ENCODE data around the gene HSF5. TPM values are rescaled to one million over a fixed set of nuclear protein-coding genes. Genes with fewer than 3 reads are reported as not detected.

Gene HSF5
- total RNA-seq, 1 donor from 2014 or later, result not detected

DNA sequence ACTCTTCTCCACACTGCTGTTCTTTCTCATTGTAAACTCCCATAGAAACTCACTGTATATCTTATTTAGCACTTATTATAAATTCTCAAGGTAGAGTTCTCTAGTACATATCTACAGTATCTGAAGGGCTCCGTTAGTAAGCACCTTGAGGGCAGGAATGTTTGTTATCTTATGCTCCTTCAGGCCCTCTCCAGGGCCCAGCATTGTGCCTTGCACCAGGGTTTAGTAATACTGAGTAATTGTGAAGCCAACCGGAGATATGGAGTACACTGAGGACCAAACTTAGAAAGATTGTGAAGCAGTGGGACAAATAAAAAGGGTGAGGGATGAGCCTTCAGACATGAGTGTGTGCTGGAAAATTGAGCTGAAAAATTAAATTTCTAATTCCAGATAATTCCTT lies 97.3 kb downstream of the HSF5 start:
- no peak for DNase-seq
- Histone ChIP-seq H3K4me1 (peaks cover 11% of the 10 kb centered on the region), H3K27me3 (ENCODE audit: low read depth) (peaks cover 17% of the 10 kb centered on the region), H3K36me3 (no peaks in the 10 kb centered on the region), H3K4me3 (no peak overlapping the region), H3K9me3 (replicated peaks) (no peaks in the 10 kb centered on the region), H3K27ac (replicated peaks) (no peak overlapping the region)
- TF ChIP-seq, protein P1, sequence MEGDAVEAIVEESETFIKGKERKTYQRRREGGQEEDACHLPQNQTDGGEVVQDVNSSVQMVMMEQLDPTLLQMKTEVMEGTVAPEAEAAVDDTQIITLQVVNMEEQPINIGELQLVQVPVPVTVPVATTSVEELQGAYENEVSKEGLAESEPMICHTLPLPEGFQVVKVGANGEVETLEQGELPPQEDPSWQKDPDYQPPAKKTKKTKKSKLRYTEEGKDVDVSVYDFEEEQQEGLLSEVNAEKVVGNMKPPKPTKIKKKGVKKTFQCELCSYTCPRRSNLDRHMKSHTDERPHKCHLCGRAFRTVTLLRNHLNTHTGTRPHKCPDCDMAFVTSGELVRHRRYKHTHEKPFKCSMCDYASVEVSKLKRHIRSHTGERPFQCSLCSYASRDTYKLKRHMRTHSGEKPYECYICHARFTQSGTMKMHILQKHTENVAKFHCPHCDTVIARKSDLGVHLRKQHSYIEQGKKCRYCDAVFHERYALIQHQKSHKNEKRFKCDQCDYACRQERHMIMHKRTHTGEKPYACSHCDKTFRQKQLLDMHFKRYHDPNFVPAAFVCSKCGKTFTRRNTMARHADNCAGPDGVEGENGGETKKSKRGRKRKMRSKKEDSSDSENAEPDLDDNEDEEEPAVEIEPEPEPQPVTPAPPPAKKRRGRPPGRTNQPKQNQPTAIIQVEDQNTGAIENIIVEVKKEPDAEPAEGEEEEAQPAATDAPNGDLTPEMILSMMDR (IDR thresholded peaks at IDR 0.05; ENCODE audit: borderline replicate concordance), result no peak
- intact Hi-C loops (cut with micrococcal nuclease), result no loop called here

DNA sequence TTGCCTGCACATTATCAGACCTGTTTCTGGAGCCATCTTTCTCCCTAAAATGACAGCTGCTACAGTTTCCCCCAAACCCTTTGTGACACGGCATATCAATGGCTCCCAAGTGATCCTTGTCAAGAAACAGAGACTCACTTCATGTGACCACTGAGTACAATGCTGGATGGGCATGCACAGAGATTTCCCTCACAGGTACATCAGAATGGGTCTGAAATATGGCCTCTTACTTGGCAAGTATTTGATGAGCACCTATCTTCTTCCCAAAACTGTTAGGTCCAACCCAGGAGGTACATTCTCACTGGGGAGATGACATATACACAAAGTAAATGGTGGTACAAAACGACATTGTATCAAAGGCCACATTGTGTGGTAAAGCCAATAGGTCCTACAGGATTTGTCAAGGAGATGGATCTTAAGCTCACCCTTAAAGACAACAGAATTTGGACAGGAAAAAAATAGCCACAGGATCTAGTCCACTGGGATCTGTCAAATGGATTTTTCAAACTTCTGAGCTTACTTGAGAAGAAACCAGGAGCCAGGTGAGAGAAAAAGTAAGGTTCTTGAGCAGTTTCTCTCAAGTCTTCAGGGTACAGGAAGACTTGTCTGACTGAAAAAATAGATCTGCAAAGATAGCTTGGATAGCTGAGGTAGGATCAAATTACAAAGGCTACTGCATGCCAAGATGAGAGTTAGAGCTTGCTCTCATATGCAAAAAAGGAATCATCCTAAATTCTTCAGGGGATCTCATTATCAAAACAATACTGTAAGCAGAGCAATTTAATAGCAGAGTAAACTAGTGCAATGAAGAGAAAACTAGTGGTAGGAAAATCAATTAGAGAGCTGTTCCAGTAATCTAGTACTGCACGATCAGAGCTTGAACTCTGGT lies 99.7 kb downstream of the HSF5 start:
- TF ChIP-seq, protein P1 (IDR thresholded peaks at IDR 0.05; ENCODE audit: borderline replicate concordance), result no peak

DNA sequence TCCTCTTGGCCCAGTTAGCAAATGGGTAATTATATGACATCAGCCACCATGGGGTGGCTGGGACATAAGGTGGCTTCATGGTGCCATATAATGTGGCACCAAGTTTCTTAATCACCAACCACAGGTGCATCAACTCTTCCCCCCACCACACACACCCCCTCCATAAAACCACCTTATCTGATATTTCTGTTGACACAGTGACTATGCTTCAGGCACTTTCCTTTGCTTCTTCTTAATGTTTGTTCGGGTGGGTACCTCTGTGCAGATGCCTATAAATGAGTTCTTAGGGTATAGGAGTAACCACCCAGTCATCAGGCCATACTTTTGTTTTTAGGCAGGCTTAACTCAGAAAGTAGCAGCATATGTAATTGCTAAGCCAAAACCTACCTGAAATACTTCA lies 100.4 kb downstream of the HSF5 start:
- Histone ChIP-seq H3K36me3 (no peaks in the 10 kb centered on the region), H3K27ac (replicated peaks) (no peak overlapping the region), H3K4me1 (peaks cover 11% of the 10 kb centered on the region), H3K27me3 (ENCODE audit: low read depth) (peaks cover 6% of the 10 kb centered on the region), H3K4me3 (no peak overlapping the region), H3K9me3 (replicated peaks) (no peaks in the 10 kb centered on the region)
- TF ChIP-seq, protein P1 (IDR thresholded peaks at IDR 0.05; ENCODE audit: borderline replicate concordance), result no peak
- intact Hi-C loops (cut with micrococcal nuclease), result no loop called here
- no peak for DNase-seq

More for the DNA sequence above, 99.7 kb downstream of the HSF5 start:
- Histone ChIP-seq H3K4me1 (peaks cover 11% of the 10 kb centered on the region), H3K27ac (replicated peaks) (no peak overlapping the region), H3K36me3 (no peaks in the 10 kb centered on the region), H3K9me3 (replicated peaks) (no peaks in the 10 kb centered on the region), H3K27me3 (ENCODE audit: low read depth) (peaks cover 9% of the 10 kb centered on the region), H3K4me3 (no peak overlapping the region)
- intact Hi-C loops (cut with micrococcal nuclease), result no loop called here
- DNase-seq, result no peak

DNA sequence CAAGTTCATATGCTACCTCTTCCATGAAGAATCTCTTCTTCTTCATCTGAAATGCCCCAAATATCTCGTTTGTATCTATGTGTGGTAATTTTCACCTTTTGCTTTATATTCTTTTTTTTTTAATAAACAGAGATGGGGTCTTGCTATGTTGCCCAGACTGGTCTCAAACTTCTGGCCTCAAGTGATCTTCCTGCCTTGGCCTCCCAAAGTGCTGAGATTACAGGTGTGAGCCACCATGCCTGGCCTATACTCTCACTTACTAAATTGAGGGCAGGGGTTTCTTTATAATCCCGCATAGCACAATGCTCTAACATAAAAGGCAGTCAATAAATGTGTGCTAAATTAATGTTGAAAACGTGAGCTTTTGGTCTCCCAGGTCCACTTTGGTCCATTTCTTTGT lies 101.5 kb downstream of the HSF5 start:
- Histone ChIP-seq H3K27me3 (ENCODE audit: low read depth) (peaks cover 6% of the 10 kb centered on the region), H3K27ac (replicated peaks) (no peak overlapping the region), H3K4me3 (no peak overlapping the region), H3K9me3 (replicated peaks) (no peaks in the 10 kb centered on the region), H3K4me1 (peaks cover 8% of the 10 kb centered on the region), H3K36me3 (no peaks in the 10 kb centered on the region)
- no peak for DNase-seq
- TF ChIP-seq, protein P1 (IDR thresholded peaks at IDR 0.05; ENCODE audit: borderline replicate concordance), result no peak
- intact Hi-C loops (cut with micrococcal nuclease), result no loop called here

DNA sequence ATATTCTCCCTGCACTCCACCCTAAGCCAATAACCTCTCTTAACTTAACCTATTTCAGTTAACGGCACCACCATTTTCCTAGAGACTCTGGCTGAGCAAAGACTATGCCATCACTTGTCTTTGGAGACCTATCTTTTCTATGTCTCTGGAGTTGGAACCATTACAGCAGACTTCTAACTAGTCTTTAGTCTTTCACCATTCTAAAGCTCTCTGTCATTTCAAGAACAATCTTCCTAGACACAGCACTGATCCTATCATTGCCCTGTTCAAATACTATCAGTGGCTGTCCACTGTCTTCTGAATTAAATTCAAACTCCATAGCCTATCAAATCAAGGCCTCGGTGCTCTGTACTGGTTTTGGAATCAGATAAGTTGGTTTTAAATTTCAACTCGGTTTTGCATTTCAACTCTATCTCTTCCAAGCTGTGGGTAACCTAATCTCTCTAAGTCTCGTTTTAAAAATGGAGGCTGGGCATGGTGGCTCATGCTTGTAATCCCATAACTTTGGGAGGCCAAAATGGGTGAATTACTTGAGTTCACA lies 102.8 kb downstream of the HSF5 start:
- H3K9me3 ChIP-seq (replicated peaks), result no peaks in the 10 kb centered on the region

More for the DNA sequence above, 102.8 kb downstream of the HSF5 start:
- Histone ChIP-seq H3K27ac (replicated peaks) (no peak overlapping the region), H3K4me1 (no peaks in the 10 kb centered on the region), H3K36me3 (no peaks in the 10 kb centered on the region), H3K27me3 (ENCODE audit: low read depth) (peaks cover 6% of the 10 kb centered on the region), H3K4me3 (no peak overlapping the region)
- no peak for DNase-seq
- TF ChIP-seq, protein P1 (IDR thresholded peaks at IDR 0.05; ENCODE audit: borderline replicate concordance), result no peak
- intact Hi-C loops (cut with micrococcal nuclease), result no loop called here
